Fibroblast of villous mesenchyme (primary cell): ENCODE measurements around the gene MEA1. TPM values are rescaled to one million over a fixed set of nuclear protein-coding genes. Genes with fewer than 3 reads are reported as not detected.

Experiments
- DNase-seq: peaks from one replicate; pipeline ENCODE4 v3.0.0-alpha.2; 2010; ENCODE audit warnings: low read depth
- H3K4me3 ChIP-seq: 2 replicates; pipeline ENCODE4 v1.5.1; 2011; ENCODE audit warnings: low read depth, mild to moderate bottlenecking, low read length
- total RNA-seq: library from RNA; depleted of rRNA; stranded (reverse); fragments of >200 nt; gene quantifications from 2 replicates; pipeline ENCODE4 v1.2.3, GENCODE V29; 2012
- TF ChIP-seq, protein P1 (sequence below): IDR thresholded peaks from 2 replicates; pipeline ENCODE4 v1.5.1; 2012; ENCODE audit warnings: low read depth, mild to moderate bottlenecking, low read length; ENCODE audit not compliant: insufficient read depth

The MEA1 gene
- total RNA-seq, 1 donor = 60.0 TPM

DNA sequence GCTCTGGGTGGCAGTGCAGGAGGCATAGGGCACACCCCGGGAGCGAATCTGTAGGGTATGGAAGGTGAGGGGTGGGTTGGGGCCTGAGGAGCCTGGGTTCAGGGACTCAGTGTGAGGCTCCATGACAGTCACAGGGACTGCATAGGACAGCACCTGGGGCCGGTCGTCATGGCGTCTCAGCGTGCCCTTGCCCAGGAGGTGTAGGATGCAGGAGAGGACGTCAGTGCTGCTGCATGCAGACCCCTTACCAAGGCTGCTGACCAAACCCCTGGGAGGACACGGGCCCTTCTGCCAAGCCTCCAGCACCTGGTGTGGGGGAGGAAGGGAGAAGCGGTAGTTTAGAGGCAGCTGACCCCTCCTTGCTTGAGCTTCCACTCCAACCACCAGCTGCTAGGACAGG, 24.0 kb upstream of the MEA1 start:
- TF ChIP-seq, protein P1, sequence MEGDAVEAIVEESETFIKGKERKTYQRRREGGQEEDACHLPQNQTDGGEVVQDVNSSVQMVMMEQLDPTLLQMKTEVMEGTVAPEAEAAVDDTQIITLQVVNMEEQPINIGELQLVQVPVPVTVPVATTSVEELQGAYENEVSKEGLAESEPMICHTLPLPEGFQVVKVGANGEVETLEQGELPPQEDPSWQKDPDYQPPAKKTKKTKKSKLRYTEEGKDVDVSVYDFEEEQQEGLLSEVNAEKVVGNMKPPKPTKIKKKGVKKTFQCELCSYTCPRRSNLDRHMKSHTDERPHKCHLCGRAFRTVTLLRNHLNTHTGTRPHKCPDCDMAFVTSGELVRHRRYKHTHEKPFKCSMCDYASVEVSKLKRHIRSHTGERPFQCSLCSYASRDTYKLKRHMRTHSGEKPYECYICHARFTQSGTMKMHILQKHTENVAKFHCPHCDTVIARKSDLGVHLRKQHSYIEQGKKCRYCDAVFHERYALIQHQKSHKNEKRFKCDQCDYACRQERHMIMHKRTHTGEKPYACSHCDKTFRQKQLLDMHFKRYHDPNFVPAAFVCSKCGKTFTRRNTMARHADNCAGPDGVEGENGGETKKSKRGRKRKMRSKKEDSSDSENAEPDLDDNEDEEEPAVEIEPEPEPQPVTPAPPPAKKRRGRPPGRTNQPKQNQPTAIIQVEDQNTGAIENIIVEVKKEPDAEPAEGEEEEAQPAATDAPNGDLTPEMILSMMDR = no peak
- no peak for DNase-seq
- no peak overlapping the region for H3K4me3 ChIP-seq

DNA sequence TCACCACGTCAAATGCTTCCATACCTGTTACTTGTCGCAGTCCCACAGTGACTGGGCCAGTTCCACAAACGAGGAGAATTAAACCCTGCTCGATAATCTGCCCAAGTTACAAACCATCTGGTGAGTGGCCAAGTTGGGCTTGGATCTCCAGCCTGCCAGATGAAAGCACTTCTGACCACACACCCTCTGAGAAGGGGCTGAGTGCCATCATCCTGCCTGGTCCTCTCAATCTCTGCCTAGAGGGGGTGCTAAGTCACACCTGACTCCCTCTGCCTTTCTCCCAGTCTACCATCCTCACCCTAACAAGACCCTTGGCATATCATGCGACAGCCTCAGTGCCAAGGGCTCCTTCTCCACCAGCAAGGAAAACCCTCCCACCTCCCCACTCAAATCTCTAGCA, 23.5 kb upstream of the MEA1 start:
- DNase-seq = no peak
- H3K4me3 ChIP-seq = no peak overlapping the region
- TF ChIP-seq, protein P1 = no peak

DNA sequence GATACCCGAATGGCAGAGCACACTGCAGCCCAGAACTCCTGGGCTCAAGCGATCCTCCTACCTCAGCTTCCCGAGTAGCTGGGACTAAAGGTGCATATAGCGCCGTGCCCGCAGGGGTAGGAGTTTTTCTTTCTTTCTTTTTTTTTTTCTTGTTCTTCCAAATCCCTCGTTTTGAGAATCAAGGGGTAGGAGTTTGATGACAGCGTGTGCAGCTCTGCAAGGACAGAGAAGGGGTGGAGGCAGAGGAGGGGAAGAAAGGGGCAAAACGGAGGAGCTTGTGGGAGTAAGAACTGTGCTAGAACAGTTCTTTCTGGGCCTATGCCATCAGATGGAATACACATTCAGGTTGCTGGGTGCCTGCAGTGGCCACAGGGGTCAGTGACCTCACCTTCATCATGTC, 23.0 kb upstream of the MEA1 start:
- no peak overlapping the region for H3K4me3 ChIP-seq
- TF ChIP-seq, protein P1 = no peak
- DNase-seq = no peak

DNA sequence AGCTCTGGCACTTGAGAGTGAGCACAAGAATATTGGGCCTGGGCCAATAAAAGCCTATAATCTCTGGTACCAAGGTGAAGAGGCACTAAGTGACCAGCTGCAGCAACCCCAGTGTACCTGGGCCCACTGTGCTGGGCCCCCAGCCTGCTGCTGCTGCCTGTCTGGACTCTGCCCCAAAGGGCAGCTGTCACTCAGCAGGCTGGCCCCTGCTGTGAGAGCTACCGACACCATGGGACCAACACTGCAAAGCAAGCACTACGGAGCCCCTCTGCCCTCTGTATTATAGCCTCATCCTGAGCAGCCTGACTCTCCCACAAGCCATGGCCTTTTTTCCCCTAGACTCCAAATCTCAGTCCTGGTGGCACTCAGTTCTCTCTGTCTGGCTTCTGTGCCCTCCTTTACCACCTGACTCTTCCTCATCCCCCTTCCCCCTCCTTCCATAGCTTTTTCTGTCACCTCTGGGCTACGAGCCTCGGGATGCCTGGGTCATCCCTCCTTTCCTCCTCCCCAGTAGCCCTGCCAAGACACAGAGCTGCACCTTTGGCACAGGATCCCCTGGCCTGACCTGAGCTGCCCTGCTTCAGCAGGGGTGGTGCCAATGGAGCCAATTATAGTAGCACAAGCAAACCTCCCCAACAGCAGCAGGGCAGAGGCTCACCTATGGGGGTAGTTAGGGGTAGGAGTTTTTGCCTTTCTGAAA, 21.9 kb upstream of the MEA1 start:
- no peak for DNase-seq
- TF ChIP-seq, protein P1 = no peak
- no peak overlapping the region for H3K4me3 ChIP-seq

DNA sequence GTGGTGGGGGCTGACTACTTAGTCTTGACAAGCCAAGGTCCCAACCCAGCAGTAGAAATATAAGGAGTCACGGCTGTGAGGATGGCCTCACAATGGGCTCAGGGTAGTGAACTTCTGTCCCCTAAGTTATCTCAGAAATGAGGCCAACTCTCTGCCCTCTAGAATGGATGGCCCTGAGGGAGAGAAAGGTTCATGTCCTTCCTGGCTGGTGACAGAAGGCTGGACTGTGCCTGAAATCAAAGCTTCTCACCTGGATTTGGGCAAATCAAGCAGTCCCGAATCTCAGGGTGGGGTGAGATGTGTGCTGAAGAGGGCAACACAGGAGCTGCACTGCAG, 20.4 kb upstream of the MEA1 start:
- H3K4me3 ChIP-seq = no peak overlapping the region
- DNase-seq = no peak
- TF ChIP-seq, protein P1 = no peak

DNA sequence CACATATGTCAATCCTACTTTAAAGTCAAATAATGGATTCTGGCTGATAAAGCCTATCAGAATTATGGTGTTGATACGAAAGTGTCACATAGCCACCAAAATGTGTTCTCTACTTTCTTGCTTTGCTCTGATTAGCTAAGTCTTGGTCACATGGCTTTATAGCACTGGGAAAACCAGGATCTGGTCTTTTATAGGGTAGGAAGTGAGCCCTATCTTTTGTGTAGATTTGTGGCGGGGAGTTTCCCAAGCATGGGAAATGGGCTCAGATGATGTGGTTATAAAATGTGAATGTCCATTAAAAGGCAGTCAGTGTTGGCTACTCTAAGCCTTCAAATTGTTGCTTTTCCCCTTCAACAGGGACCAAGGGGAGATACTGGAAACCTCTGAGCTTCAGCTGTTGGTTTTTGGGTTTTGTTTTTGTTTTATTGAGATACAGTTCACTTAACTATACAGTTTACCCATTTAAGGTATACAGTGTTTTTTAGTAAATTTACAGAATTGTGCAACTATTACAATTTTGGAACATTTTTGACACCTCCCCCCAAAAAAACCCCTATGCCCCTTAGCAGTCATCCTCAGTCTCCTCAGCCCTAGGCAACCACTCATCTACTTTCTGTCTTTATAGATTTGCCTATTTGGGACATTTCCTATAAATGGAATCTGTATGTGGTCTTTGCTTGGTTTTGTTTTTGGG, 19.9 kb upstream of the MEA1 start:
- DNase-seq = peak; percentile 27
- TF ChIP-seq, protein P1 = no peak
- H3K4me3 ChIP-seq = no peak overlapping the region
